GM18868 (cell line): ENCODE data around the gene JADE3.

Experiments used
- ATAC-seq: cut with Tn5 transposase; IDR thresholded peaks from one replicate; pipeline ENCODE4 v1.9.1; 2021; ENCODE audit warnings: mild to moderate bottlenecking, moderate library complexity; ENCODE audit not compliant: unreplicated experiment

Gene JADE3

GRCh38 chrX:46912098-46912602, at the start of gene JADE3:
TSS of gene JADE3 (plus strand) at chrX:46912421. CDS start at chrX:46984895, 72,474 bp downstream.
- ATAC-seq: peak; percentile 51

GRCh38 chrX:46863072-46863471, 49.1 kb upstream of the JADE3 start:
- ATAC-seq: no peak

- ATAC-seq: no peak
These were observed 47.6 kb upstream of the JADE3 start for GRCh38 chrX:46864606-46865005.

- ATAC-seq: no peak
These were observed 46.9 kb upstream of the JADE3 start for GRCh38 chrX:46865281-46865680.

- ATAC-seq: no peak
These were observed 45.5 kb upstream of the JADE3 start for GRCh38 chrX:46866726-46867125.

GRCh38 chrX:46873746-46874145, 38.5 kb upstream of the JADE3 start:
- ATAC-seq: no peak

- no peak for ATAC-seq
These were observed 35.3 kb upstream of the JADE3 start for GRCh38 chrX:46876901-46877300.

- no peak for ATAC-seq
These were observed 30.0 kb upstream of the JADE3 start for GRCh38 chrX:46882266-46882665.

- no peak for ATAC-seq
These were observed 27.4 kb upstream of the JADE3 start for GRCh38 chrX:46884799-46885198.

GRCh38 chrX:46898207-46898606, 14.0 kb upstream of the JADE3 start:
- no peak for ATAC-seq

GRCh38 chrX:46903458-46904242, 8.6 kb upstream of the JADE3 start:
- ATAC-seq: peak; percentile 95

- no peak for ATAC-seq
These were observed 7.6 kb upstream of the JADE3 start for GRCh38 chrX:46904626-46905025.

GRCh38 chrX:46910415-46910814, 1.8 kb upstream of the JADE3 start:
- no peak for ATAC-seq

- ATAC-seq: peak; percentile 60
These were observed 626 bp downstream of the JADE3 start for GRCh38 chrX:46912603-46913491.

- ATAC-seq: no peak
These were observed 1.4 kb downstream of the JADE3 start for GRCh38 chrX:46913667-46914066.

- ATAC-seq: no peak
These were observed 4.1 kb downstream of the JADE3 start for GRCh38 chrX:46916273-46916672.

- ATAC-seq: no peak
These were observed 5.4 kb downstream of the JADE3 start for GRCh38 chrX:46917622-46918021.

- no peak for ATAC-seq
These were observed 6.2 kb downstream of the JADE3 start for GRCh38 chrX:46918434-46918833.

GRCh38 chrX:46920235-46920634, 8.0 kb downstream of the JADE3 start:
- no peak for ATAC-seq

- no peak for ATAC-seq
These were observed 10.4 kb downstream of the JADE3 start for GRCh38 chrX:46922611-46923010.

- ATAC-seq: no peak
These were observed 15.5 kb downstream of the JADE3 start for GRCh38 chrX:46927718-46928117.
